ENCODE results near the gene LYST.

Gene LYST

GRCh38 chr1:235721982-235722381 is 144.7 kb downstream of the LYST start:
- Histone ChIP-seq H3K27me3 (replicated peaks; ENCODE audit: control insufficient read depth, insufficient read depth, low read length) (no peaks in the 10 kb centered on the region), H3K4me3 (replicated peaks; ENCODE audit: low read depth, low read length) (no peak overlapping the region), H3K36me3 (ENCODE audit: control insufficient read depth, insufficient read depth, low read length) (no peaks in the 10 kb centered on the region; the same call in 1 of the 2 replicates)
- no peak for DNase-seq (ENCODE audit: extremely low read depth, insufficient read length)
- TF ChIP-seq, protein P1, sequence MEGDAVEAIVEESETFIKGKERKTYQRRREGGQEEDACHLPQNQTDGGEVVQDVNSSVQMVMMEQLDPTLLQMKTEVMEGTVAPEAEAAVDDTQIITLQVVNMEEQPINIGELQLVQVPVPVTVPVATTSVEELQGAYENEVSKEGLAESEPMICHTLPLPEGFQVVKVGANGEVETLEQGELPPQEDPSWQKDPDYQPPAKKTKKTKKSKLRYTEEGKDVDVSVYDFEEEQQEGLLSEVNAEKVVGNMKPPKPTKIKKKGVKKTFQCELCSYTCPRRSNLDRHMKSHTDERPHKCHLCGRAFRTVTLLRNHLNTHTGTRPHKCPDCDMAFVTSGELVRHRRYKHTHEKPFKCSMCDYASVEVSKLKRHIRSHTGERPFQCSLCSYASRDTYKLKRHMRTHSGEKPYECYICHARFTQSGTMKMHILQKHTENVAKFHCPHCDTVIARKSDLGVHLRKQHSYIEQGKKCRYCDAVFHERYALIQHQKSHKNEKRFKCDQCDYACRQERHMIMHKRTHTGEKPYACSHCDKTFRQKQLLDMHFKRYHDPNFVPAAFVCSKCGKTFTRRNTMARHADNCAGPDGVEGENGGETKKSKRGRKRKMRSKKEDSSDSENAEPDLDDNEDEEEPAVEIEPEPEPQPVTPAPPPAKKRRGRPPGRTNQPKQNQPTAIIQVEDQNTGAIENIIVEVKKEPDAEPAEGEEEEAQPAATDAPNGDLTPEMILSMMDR (IDR thresholded peaks at IDR 0.05; ENCODE audit: insufficient read depth, low read length, poor library complexity, severe bottlenecking) = no peak

DNA sequence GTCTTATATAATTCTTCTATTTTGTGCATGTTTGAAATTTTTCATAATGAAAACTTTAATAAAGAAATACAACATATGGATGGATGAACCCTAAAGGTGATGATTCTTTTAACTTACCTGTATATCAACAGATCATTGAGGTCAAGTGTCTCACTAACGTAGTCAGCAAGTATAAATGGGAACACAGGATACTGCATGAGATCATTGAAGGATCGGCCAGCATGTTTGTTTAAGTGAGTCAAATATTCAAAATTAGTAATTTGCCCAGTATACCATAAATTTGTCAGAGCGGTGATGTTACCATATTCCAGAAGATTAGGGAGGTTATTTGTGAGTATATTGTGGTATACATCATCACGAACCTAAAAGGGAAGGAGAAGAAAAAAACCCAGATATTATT is 146.2 kb downstream of the LYST start:
- DNase-seq (ENCODE audit: extremely low read depth, insufficient read length) = no peak
- TF ChIP-seq, protein P1 (IDR thresholded peaks at IDR 0.05; ENCODE audit: insufficient read depth, low read length, poor library complexity, severe bottlenecking) = no peak
- H3K36me3 ChIP-seq (ENCODE audit: control insufficient read depth, insufficient read depth, low read length) = no peaks in the 10 kb centered on the region; the same call in 1 of the 2 replicates

GRCh38 chr1:235714205-235714897 is 152.4 kb downstream of the LYST start:
- no peak for DNase-seq (ENCODE audit: extremely low read depth, insufficient read length)
- Histone ChIP-seq H3K27me3 (replicated peaks; ENCODE audit: control insufficient read depth, insufficient read depth, low read length) (no peaks in the 10 kb centered on the region), H3K36me3 (ENCODE audit: control insufficient read depth, insufficient read depth, low read length) (peaks cover 3% of the 10 kb centered on the region; the same call in 1 of the 2 replicates), H3K4me3 (replicated peaks; ENCODE audit: low read depth, low read length) (no peak overlapping the region)
- TF ChIP-seq, protein P1 (IDR thresholded peaks at IDR 0.05; ENCODE audit: insufficient read depth, low read length, poor library complexity, severe bottlenecking) = no peak

More for the DNA sequence above, 146.2 kb downstream of the LYST start:
- Histone ChIP-seq H3K27me3 (replicated peaks; ENCODE audit: control insufficient read depth, insufficient read depth, low read length) (no peaks in the 10 kb centered on the region), H3K4me3 (replicated peaks; ENCODE audit: low read depth, low read length) (no peak overlapping the region)

GRCh38 chr1:235712812-235713211 is 153.9 kb downstream of the LYST start:
- TF ChIP-seq, protein P1 (IDR thresholded peaks at IDR 0.05; ENCODE audit: insufficient read depth, low read length, poor library complexity, severe bottlenecking) = no peak
- no peaks in the 10 kb centered on the region for H3K27me3 ChIP-seq (replicated peaks; ENCODE audit: control insufficient read depth, insufficient read depth, low read length)

GRCh38 chr1:235710687-235711086 is 156.0 kb downstream of the LYST start:
- Histone ChIP-seq H3K4me3 (replicated peaks; ENCODE audit: low read depth, low read length) (no peak overlapping the region), H3K27me3 (replicated peaks; ENCODE audit: control insufficient read depth, insufficient read depth, low read length) (no peaks in the 10 kb centered on the region), H3K36me3 (ENCODE audit: control insufficient read depth, insufficient read depth, low read length) (peaks cover 5% of the 10 kb centered on the region)
- DNase-seq (ENCODE audit: extremely low read depth, insufficient read length) = no peak
- TF ChIP-seq, protein P1 (IDR thresholded peaks at IDR 0.05; ENCODE audit: insufficient read depth, low read length, poor library complexity, severe bottlenecking) = no peak

More at GRCh38 chr1:235712812-235713211, 153.9 kb downstream of the LYST start:
- Histone ChIP-seq H3K4me3 (replicated peaks; ENCODE audit: low read depth, low read length) (no peak overlapping the region), H3K36me3 (ENCODE audit: control insufficient read depth, insufficient read depth, low read length) (peaks cover 5% of the 10 kb centered on the region)
- DNase-seq (ENCODE audit: extremely low read depth, insufficient read length) = no peak
